ENCODE measurements around the gene FOXC1. TPM values are rescaled to one million over a fixed set of nuclear protein-coding genes. Genes with fewer than 3 reads are reported as not detected.

FOXC1 gene
- total RNA-seq, 1 donor from 2014 or later: 0.45 TPM

GRCh38 chr6:1659816-1660215 is 50.1 kb downstream of the FOXC1 start:
- H3K36me3 Mint-ChIP-seq: no peaks in the 10 kb centered on the region
- H3K4me1 ChIP-seq: no peaks in the 10 kb centered on the region
- no peak overlapping the region for H3K27ac Mint-ChIP-seq
- no peak overlapping the region for H2AFZ ChIP-seq (replicated peaks)
- H4K20me1 ChIP-seq (ENCODE audit: low read depth): no peaks in the 10 kb centered on the region
- no peaks in the 10 kb centered on the region for H3K9me3 ChIP-seq (ENCODE audit: low read depth)
- no peaks in the 10 kb centered on the region for H3F3A ChIP-seq (ENCODE audit: low read depth)
- H3K27me3 Mint-ChIP-seq (ENCODE audit: insufficient read depth, low read depth): no peaks in the 10 kb centered on the region
- no peaks in the 10 kb centered on the region for H3K27me3 ChIP-seq
- H3K9ac ChIP-seq: no peak overlapping the region
- peaks cover 17% of the 10 kb centered on the region for H3K4me1 Mint-ChIP-seq
- no peak for TF ChIP-seq CTCF (IDR thresholded peaks at IDR 0.05)
- TF ChIP-seq EZH2 (IDR thresholded peaks at IDR 0.05): no peak
- no peak for TF ChIP-seq EZH2phosphoT487 (IDR thresholded peaks at IDR 0.05)
- no peak for DNase-seq (ENCODE audit: low spot score)
- H3K4me3 ChIP-seq: no peak overlapping the region
- H3K4me3 Mint-ChIP-seq: no peak overlapping the region
- no peak overlapping the region for H3K27ac ChIP-seq
- H3K36me3 ChIP-seq: no peaks in the 10 kb centered on the region
- H3K79me2 ChIP-seq (ENCODE audit: low read depth): no peaks in the 10 kb centered on the region
- H3K4me2 ChIP-seq: no peak overlapping the region
- no peaks in the 10 kb centered on the region for H3K9me3 Mint-ChIP-seq

- no peak for DNase-seq (ENCODE audit: low spot score)
- no peaks in the 10 kb centered on the region for H3K79me2 ChIP-seq (ENCODE audit: low read depth)
- H3K9me3 ChIP-seq (ENCODE audit: low read depth): no peaks in the 10 kb centered on the region
- H4K20me1 ChIP-seq (ENCODE audit: low read depth): no peaks in the 10 kb centered on the region
- no peak overlapping the region for H3K27ac ChIP-seq
- no peak overlapping the region for H3K4me3 ChIP-seq
- H3K4me1 ChIP-seq: no peaks in the 10 kb centered on the region
- H3K36me3 ChIP-seq: no peaks in the 10 kb centered on the region
- H3K9ac ChIP-seq: no peak overlapping the region
- Mint-ChIP-seq H3K9me3 (no peaks in the 10 kb centered on the region), H3K27me3 (ENCODE audit: insufficient read depth, low read depth) (peaks cover 7% of the 10 kb centered on the region), H3K4me3 (no peak overlapping the region), H3K4me1 (peaks cover 14% of the 10 kb centered on the region), H3K27ac (no peak overlapping the region), H3K36me3 (no peaks in the 10 kb centered on the region)
- H3K27me3 ChIP-seq: no peaks in the 10 kb centered on the region
- no peaks in the 10 kb centered on the region for H3F3A ChIP-seq (ENCODE audit: low read depth)
- TF ChIP-seq EZH2phosphoT487 (IDR thresholded peaks at IDR 0.05): no peak
- TF ChIP-seq EZH2 (IDR thresholded peaks at IDR 0.05): no peak
- TF ChIP-seq CTCF (IDR thresholded peaks at IDR 0.05): no peak
- H2AFZ ChIP-seq (replicated peaks): no peak overlapping the region
- no peak overlapping the region for H3K4me2 ChIP-seq
Observed at GRCh38 chr6:1662534-1662933, 52.8 kb downstream of the FOXC1 start.

Other genes with a start within 250 kb of the FOXC1 start
- not detected in 2 replicates for gene FOXF2, start 220.3 kb upstream of the FOXC1 start, total RNA-seq (ENCODE audit: low replicate concordance)

All from neural progenitor cell (in vitro differentiated cells).